ENCODE data around the gene YBX3. TPM values are rescaled to one million over a fixed set of nuclear protein-coding genes. Genes with fewer than 3 reads are reported as not detected.

The YBX3 gene
- total RNA-seq, 2 experiments from 2014 or later: 72.3 to 78.6 TPM

GRCh38 chr12:10736463-10736862 is 13.3 kb upstream of the YBX3 start:
- DNase-seq: no peak
- no peaks in the 10 kb centered on the region for H3K36me3 Mint-ChIP-seq

GRCh38 chr12:10735428-10735827 is 12.3 kb upstream of the YBX3 start:
- Mint-ChIP-seq H3K4me1 (no peaks in the 10 kb centered on the region), H3K27ac (no peak overlapping the region), H3K27me3 (peaks cover 28% of the 10 kb centered on the region), H3K9me3 (no peaks in the 10 kb centered on the region), H3K36me3 (no peaks in the 10 kb centered on the region), H3K4me3 (no peak overlapping the region)
- POLR2A ChIA-PET: no interaction called here
- DNase-seq (no peak), ATAC-seq (ENCODE audit: low read depth) (no peak)

More at GRCh38 chr12:10736463-10736862, 13.3 kb upstream of the YBX3 start:
- no peak overlapping the region for H3K4me3 Mint-ChIP-seq
- peaks cover 29% of the 10 kb centered on the region for H3K27me3 Mint-ChIP-seq
- H3K27ac Mint-ChIP-seq: no peak overlapping the region
- H3K9me3 Mint-ChIP-seq: no peaks in the 10 kb centered on the region
- H3K4me1 Mint-ChIP-seq: peaks cover 1% of the 10 kb centered on the region
- POLR2A ChIA-PET: no interaction called here
- no peak for ATAC-seq (ENCODE audit: low read depth)

GRCh38 chr12:10732549-10732948 is 9.4 kb upstream of the YBX3 start:
- no peak for ATAC-seq (ENCODE audit: low read depth)
- no peak for DNase-seq
- H3K4me3 Mint-ChIP-seq: no peak overlapping the region
- H3K27ac Mint-ChIP-seq: no peak overlapping the region
- H3K36me3 Mint-ChIP-seq: no peaks in the 10 kb centered on the region
- POLR2A ChIA-PET: no interaction called here
- no peaks in the 10 kb centered on the region for H3K4me1 Mint-ChIP-seq
- H3K9me3 Mint-ChIP-seq: no peaks in the 10 kb centered on the region
- peaks cover 41% of the 10 kb centered on the region for H3K27me3 Mint-ChIP-seq

- Mint-ChIP-seq H3K9me3 (no peaks in the 10 kb centered on the region), H3K4me1 (no peaks in the 10 kb centered on the region), H3K4me3 (no peak overlapping the region), H3K36me3 (no peaks in the 10 kb centered on the region), H3K27me3 (peaks cover 46% of the 10 kb centered on the region), H3K27ac (no peak overlapping the region)
- DNase-seq (no peak), ATAC-seq (ENCODE audit: low read depth) (no peak)
- POLR2A ChIA-PET: no interaction called here
Observed at GRCh38 chr12:10732066-10732465, 8.9 kb upstream of the YBX3 start.

GRCh38 chr12:10730559-10730958 is 7.4 kb upstream of the YBX3 start:
- DNase-seq (no peak), ATAC-seq (ENCODE audit: low read depth) (no peak)
- H3K27me3 Mint-ChIP-seq: peaks cover 49% of the 10 kb centered on the region
- POLR2A ChIA-PET: no interaction called here
- H3K36me3 Mint-ChIP-seq: no peaks in the 10 kb centered on the region
- no peaks in the 10 kb centered on the region for H3K9me3 Mint-ChIP-seq
- no peak overlapping the region for H3K4me3 Mint-ChIP-seq
- H3K27ac Mint-ChIP-seq: no peak overlapping the region
- H3K4me1 Mint-ChIP-seq: no peaks in the 10 kb centered on the region

GRCh38 chr12:10728091-10728490 is 5.0 kb upstream of the YBX3 start:
- no peak for ATAC-seq (ENCODE audit: low read depth)
- Mint-ChIP-seq H3K27ac (no peak overlapping the region), H3K36me3 (no peaks in the 10 kb centered on the region), H3K27me3 (peaks cover 68% of the 10 kb centered on the region), H3K4me1 (peaks cover 5% of the 10 kb centered on the region), H3K9me3 (no peaks in the 10 kb centered on the region), H3K4me3 (no peak overlapping the region)
- no peak for DNase-seq
- POLR2A ChIA-PET: no interaction called here

GRCh38 chr12:10726945-10727344 is 3.8 kb upstream of the YBX3 start:
- no peak for DNase-seq
- Mint-ChIP-seq H3K4me3 (no peak overlapping the region), H3K27ac (no peak overlapping the region), H3K36me3 (no peaks in the 10 kb centered on the region), H3K9me3 (no peaks in the 10 kb centered on the region), H3K27me3 (peaks cover 62% of the 10 kb centered on the region), H3K4me1 (peaks cover 5% of the 10 kb centered on the region)
- no peak for ATAC-seq (ENCODE audit: low read depth)
- POLR2A ChIA-PET: no interaction called here

- H3K9me3 Mint-ChIP-seq: no peaks in the 10 kb centered on the region
- H3K4me1 Mint-ChIP-seq: peaks cover 20% of the 10 kb centered on the region
- ATAC-seq (ENCODE audit: low read depth): no peak
- DNase-seq: no peak
- POLR2A ChIA-PET: interaction anchor here (1.2 kb wide), 1 partner anchor 112 kb away, joined by 3 read pairs; no protein-coding TSS in a partner anchor
- H3K27ac Mint-ChIP-seq: no peak overlapping the region
- H3K36me3 Mint-ChIP-seq: no peaks in the 10 kb centered on the region
- peaks cover 53% of the 10 kb centered on the region for H3K27me3 Mint-ChIP-seq
- H3K4me3 Mint-ChIP-seq: no peak overlapping the region
Observed at GRCh38 chr12:10725003-10725402, 1.9 kb upstream of the YBX3 start.

- Mint-ChIP-seq H3K9me3 (no peaks in the 10 kb centered on the region), H3K4me3 (peak overlapping the region; percentile 97), H3K27ac (peak overlapping the region; percentile 92), H3K27me3 (peaks cover 37% of the 10 kb centered on the region), H3K4me1 (peaks cover 33% of the 10 kb centered on the region), H3K36me3 (peaks cover 3% of the 10 kb centered on the region)
- POLR2A ChIA-PET: interaction anchor here (0.8 to 1.0 kb wide), 3 partner anchors 50 to 508 kb away, joined by 3 to 4 read pairs (median 3); partner anchors contain the start of gene MAGOHB
- DNase-seq (peak; percentile 76), ATAC-seq (ENCODE audit: low read depth) (peak; percentile 54)
Observed at GRCh38 chr12:10722502-10722904, 620 bp downstream of the YBX3 start.

GRCh38 chr12:10721651-10722501 is 1.2 kb downstream of the YBX3 start:
- peaks cover 38% of the 10 kb centered on the region for H3K4me1 Mint-ChIP-seq
- no peaks in the 10 kb centered on the region for H3K9me3 Mint-ChIP-seq
- peaks cover 31% of the 10 kb centered on the region for H3K27me3 Mint-ChIP-seq
- H3K4me3 Mint-ChIP-seq: peak overlapping the region; percentile 97
- H3K27ac Mint-ChIP-seq: peak overlapping the region; percentile 92
- DNase-seq (peak; percentile 67), ATAC-seq (ENCODE audit: low read depth) (peak; percentile 58)
- H3K36me3 Mint-ChIP-seq: peaks cover 3% of the 10 kb centered on the region
- POLR2A ChIA-PET: interaction anchor here (0.8 kb wide), 1 partner anchor 109 kb away, joined by 3 read pairs; the partner anchor contains the start of gene MAGOHB

- H3K36me3 Mint-ChIP-seq: peaks cover 3% of the 10 kb centered on the region
Observed at GRCh38 chr12:10720974-10721650, 2.0 kb downstream of the YBX3 start.

GRCh38 chr12:10719482-10719881 is 3.6 kb downstream of the YBX3 start:
- Mint-ChIP-seq H3K27ac (no peak overlapping the region), H3K4me1 (peaks cover 50% of the 10 kb centered on the region), H3K36me3 (peaks cover 10% of the 10 kb centered on the region), H3K9me3 (no peaks in the 10 kb centered on the region), H3K4me3 (no peak overlapping the region), H3K27me3 (peaks cover 12% of the 10 kb centered on the region)
- DNase-seq (no peak), ATAC-seq (ENCODE audit: low read depth) (no peak)
- POLR2A ChIA-PET: no interaction called here

More at GRCh38 chr12:10720974-10721650, 2.0 kb downstream of the YBX3 start:
- no peaks in the 10 kb centered on the region for H3K9me3 Mint-ChIP-seq
- no peak for DNase-seq
- POLR2A ChIA-PET: no interaction called here
- H3K27me3 Mint-ChIP-seq: peaks cover 27% of the 10 kb centered on the region
- peak overlapping the region; percentile 97 for H3K4me3 Mint-ChIP-seq
- no peak for ATAC-seq (ENCODE audit: low read depth)
- H3K4me1 Mint-ChIP-seq: peaks cover 41% of the 10 kb centered on the region
- H3K27ac Mint-ChIP-seq: peak overlapping the region; percentile 92

- Mint-ChIP-seq H3K27me3 (peaks cover under 1% of the 10 kb centered on the region), H3K9me3 (no peaks in the 10 kb centered on the region), H3K36me3 (peaks cover 16% of the 10 kb centered on the region), H3K27ac (no peak overlapping the region), H3K4me1 (peaks cover 46% of the 10 kb centered on the region), H3K4me3 (no peak overlapping the region)
- POLR2A ChIA-PET: no interaction called here
- no peak for ATAC-seq (ENCODE audit: low read depth)
- no peak for DNase-seq
Observed at GRCh38 chr12:10718279-10718821, 4.8 kb downstream of the YBX3 start.

All from activated naive CD8-positive, alpha-beta T cell treated with anti-CD3 and anti-CD28 coated beads, Interleukin-2, amount 10 ng/mL, durations not matched to agents 7 days and 5 days (primary cell).